Subcutaneous adipose tissue (tissue), 4 donors: ENCODE data around the gene GRID1. TPM values are rescaled to one million over a fixed set of nuclear protein-coding genes. Genes with fewer than 3 reads are reported as not detected.

Source experiments
- CTCF ChIP-seq: fragments of 450-650 bp; IDR thresholded peaks from one replicate; pipeline ENCODE4 v1.5.1; 2016; ENCODE audit warnings: low read depth, mild to moderate bottlenecking, control low read depth, antibody characterized with exemption, moderate library complexity
- total RNA-seq, 4 donors: library from RNA; depleted of rRNA; stranded (reverse); fragments of >200 nt; gene quantifications; one replicate each; pipeline ENCODE4 v1.1.0, GENCODE V29; 2016

The GRID1 gene
- total RNA-seq, 4 donors from 2014 or later: 0.49 to 2.0 (median 1.1) TPM

GRCh38 chr10:86218842-86219241 lies 147.8 kb downstream of the GRID1 start:
- no peak for TF ChIP-seq CTCF

GRCh38 chr10:86218160-86218559 lies 148.4 kb downstream of the GRID1 start:
- no peak for TF ChIP-seq CTCF

- TF ChIP-seq CTCF: no peak
These were observed 149.1 kb downstream of the GRID1 start for GRCh38 chr10:86217371-86218080.

- TF ChIP-seq CTCF: no peak
These were observed 149.7 kb downstream of the GRID1 start for GRCh38 chr10:86216886-86217285.

GRCh38 chr10:86215712-86216111 lies 150.9 kb downstream of the GRID1 start:
- TF ChIP-seq CTCF: no peak

- no peak for TF ChIP-seq CTCF
These were observed 151.5 kb downstream of the GRID1 start for GRCh38 chr10:86215046-86215445.

- TF ChIP-seq CTCF: no peak
These were observed 153.4 kb downstream of the GRID1 start for GRCh38 chr10:86213148-86213547.
